ENCODE measurements around the gene SLC6A9.

The SLC6A9 gene

DNA sequence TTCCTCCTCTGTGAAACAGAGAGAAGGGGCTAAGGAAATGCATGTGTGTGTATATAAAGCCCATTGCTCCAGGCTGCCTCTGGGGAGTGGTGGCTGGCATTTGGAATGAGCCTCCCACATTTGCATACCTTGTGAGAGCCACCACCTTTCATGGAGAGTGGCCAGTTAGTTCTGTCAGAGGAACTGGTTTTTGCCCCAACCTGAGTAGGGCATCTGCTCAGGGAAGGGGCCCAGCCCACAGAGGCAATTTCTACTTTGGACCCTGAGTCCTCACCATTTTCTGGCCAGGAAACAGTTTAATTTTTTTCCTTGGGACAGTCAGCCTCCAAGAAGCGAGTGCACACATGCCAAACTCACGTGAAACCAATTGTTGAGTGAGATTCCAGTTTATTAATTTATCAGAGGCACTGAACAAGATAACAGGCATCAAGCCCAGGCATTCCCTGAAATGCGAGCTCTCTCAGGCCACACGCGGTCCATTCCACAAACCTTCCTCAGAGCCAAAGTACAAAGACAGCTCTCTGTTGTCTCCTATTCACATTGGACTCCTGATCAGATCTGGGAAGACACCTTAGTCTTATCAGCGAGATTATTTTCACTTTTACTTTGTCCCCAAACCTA, 1.0 kb upstream of the SLC6A9 start:
- H3K4me3 ChIP-seq (ENCODE audit: low read length), result no peak overlapping the region
- DNase-seq (ENCODE audit: low read depth), result no peak
- TF ChIP-seq, protein P1, sequence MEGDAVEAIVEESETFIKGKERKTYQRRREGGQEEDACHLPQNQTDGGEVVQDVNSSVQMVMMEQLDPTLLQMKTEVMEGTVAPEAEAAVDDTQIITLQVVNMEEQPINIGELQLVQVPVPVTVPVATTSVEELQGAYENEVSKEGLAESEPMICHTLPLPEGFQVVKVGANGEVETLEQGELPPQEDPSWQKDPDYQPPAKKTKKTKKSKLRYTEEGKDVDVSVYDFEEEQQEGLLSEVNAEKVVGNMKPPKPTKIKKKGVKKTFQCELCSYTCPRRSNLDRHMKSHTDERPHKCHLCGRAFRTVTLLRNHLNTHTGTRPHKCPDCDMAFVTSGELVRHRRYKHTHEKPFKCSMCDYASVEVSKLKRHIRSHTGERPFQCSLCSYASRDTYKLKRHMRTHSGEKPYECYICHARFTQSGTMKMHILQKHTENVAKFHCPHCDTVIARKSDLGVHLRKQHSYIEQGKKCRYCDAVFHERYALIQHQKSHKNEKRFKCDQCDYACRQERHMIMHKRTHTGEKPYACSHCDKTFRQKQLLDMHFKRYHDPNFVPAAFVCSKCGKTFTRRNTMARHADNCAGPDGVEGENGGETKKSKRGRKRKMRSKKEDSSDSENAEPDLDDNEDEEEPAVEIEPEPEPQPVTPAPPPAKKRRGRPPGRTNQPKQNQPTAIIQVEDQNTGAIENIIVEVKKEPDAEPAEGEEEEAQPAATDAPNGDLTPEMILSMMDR (IDR thresholded peaks at IDR 0.05; ENCODE audit: insufficient read depth, low read depth, low read length, missing control alignments), result no peak

DNA sequence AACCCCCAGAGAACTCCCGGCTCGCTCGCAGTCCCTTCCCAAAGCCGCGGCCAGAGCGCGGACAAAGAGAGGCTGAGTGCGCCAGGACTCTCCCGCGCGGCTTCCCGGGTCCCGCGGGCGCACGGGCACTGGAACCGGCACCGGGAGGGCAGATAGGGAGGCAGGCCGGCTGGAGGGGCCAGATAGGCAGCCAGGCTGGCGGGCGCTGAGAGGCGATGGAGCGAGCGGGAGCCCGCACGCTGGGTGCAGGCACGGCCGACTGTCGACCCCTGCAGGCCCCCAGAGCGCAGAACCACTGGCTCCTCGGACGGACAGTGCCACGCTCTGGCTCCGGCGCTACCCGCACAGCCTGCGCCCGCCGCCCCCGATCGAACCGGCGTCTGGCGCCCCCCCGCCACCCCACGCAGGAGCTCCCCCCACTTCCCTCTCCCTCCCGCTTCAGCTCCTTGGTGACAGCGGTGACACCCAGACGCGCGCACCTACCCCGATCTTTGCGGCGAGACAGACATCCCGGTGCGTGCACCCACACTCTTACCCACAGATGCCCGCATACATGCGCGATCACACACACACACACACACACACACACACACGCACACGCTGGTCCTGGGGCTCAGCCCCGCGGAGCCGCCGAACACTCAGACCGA, 534 bp downstream of the SLC6A9 start:
- TF ChIP-seq, protein P1 (IDR thresholded peaks at IDR 0.05; ENCODE audit: insufficient read depth, low read depth, low read length, missing control alignments), result no peak
- H3K4me3 ChIP-seq (ENCODE audit: low read length), result peak overlapping the region; percentile 62
- DNase-seq (ENCODE audit: low read depth), result peak; percentile 53

DNA sequence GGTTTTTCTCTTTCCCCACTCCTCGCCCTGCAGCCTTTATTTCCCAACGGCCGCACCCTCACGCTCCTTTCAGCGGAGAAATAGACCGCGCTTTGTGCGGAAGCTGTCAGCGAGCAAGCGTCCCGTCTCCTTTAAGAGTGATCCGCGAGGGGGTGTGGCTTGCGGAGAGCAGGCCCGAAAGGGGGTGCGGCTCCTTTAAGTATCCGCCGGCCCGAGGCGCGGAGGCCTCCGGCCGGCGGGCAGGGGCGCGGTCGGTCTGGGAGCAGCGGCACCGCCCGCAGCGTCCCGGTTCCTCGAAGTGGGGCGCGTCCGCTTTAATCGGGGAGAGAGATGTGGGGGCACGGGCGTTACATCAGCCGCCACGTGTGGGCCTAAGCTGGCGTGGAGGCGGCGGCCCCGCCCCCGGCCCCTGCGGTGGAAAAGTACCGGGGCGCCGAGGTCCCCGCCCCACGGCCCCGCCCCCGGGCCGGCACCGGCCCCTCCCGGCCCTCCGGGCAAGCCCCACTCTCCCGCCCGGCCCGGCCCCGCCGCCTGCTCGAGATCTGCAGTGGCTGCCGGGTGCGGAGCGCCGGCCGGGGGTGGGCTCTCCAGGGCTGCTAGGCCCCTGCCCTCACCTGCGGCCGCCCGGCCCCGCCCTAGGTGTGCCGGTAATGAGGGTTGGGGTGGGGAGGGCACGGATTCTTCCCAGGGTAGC, 1.2 kb downstream of the SLC6A9 start:
- TF ChIP-seq, protein P1 (IDR thresholded peaks at IDR 0.05; ENCODE audit: insufficient read depth, low read depth, low read length, missing control alignments), result no peak
- DNase-seq (ENCODE audit: low read depth), result peak; percentile 93
- peak overlapping the region; percentile 62 for H3K4me3 ChIP-seq (ENCODE audit: low read length)

DNA sequence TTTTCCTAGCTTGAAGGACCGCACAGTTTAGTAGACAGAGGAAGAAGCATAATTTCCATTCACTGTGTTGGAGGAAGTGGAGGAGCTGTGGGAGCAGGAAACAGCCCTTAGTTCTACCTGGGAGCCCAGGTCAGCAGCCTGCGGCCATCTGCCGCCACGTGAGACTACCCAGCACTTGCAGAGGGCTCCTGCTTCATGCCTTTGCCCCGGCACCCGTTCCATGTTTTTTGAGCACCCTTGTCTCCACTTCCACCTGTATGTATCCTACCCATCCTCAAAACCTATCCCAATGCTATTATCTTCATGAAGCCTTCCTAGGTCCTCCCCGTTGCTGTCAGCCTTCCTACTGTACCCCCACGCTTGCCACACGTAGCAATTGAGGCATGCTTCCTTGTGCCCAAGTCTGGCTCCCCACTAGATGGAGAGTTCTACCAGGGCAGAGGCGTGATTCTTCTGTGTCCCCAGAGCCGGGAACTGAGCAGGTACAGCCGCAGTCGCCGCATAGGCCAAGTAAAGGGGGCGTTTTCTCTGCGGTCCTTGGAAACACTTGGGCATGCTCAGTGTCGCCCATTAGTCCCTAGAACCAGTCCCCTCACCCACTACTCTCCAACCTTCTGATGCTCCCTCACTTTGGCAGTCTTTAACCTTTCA, 1.9 kb downstream of the SLC6A9 start:
- TF ChIP-seq, protein P1 (IDR thresholded peaks at IDR 0.05; ENCODE audit: insufficient read depth, low read depth, low read length, missing control alignments), result no peak
- peak overlapping the region; percentile 62 for H3K4me3 ChIP-seq (ENCODE audit: low read length)
- DNase-seq (ENCODE audit: low read depth), result no peak

DNA sequence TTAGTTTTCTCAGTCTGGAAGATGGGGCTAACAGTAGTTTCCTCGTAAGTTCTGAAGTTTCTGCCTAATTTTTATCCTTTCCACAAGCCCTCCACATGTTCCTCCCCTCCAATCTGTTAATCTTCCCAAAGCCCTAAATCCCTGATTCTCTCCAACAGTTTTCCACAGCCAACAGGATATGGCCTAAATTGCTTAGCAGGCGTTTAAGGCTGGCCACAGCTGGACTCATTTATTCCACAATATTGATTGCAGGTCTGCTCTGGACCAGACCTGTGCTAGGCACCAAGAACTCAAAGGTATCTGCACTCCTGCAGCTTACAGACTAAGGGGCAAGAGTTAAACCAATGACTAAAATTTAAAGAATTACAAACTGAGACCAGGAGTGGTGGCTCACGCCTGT, 3.9 kb downstream of the SLC6A9 start:
- TF ChIP-seq, protein P1 (IDR thresholded peaks at IDR 0.05; ENCODE audit: insufficient read depth, low read depth, low read length, missing control alignments), result no peak
- no peak overlapping the region for H3K4me3 ChIP-seq (ENCODE audit: low read length)
- DNase-seq (ENCODE audit: low read depth), result no peak

DNA sequence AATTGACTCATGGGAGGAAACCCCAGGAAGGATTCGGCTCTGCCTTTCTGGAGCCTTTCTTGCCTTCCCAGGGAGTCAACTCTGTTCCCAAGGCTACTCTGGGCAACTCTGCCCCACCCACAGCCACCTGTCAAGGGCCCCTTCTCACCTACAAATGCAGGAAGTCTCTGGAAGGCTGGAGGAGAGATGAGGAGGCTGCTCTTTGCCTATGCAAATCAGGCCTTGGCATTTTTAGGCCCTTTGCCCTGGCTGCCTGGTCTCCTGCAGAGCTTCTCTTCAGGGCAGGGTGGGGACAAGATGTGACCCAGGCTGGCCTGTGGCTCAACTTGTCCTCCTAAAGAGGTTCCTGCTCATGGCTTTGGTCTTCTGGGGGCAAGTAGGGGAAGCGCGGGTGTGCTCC, 5.4 kb downstream of the SLC6A9 start:
- peak; percentile 47 for DNase-seq (ENCODE audit: low read depth)
- H3K4me3 ChIP-seq (ENCODE audit: low read length), result no peak overlapping the region
- TF ChIP-seq, protein P1 (IDR thresholded peaks at IDR 0.05; ENCODE audit: insufficient read depth, low read depth, low read length, missing control alignments), result no peak
